Dermis blood vessel endothelial cell (primary cell): Measurements from ENCODE around the gene BAZ2B. TPM values are rescaled to one million over a fixed set of nuclear protein-coding genes. Genes with fewer than 3 reads are reported as not detected.

ENCODE experiments used
- DNase-seq: peaks from one replicate; pipeline ENCODE4 v3.0.0; 2010
- total RNA-seq: library from RNA; depleted of rRNA; stranded (reverse); fragments of >200 nt; gene quantifications from 2 replicates; pipeline ENCODE4 v1.2.3, GENCODE V29; 2014

Gene BAZ2B
- total RNA-seq, 1 donor from 2014 or later = 132 TPM

DNA sequence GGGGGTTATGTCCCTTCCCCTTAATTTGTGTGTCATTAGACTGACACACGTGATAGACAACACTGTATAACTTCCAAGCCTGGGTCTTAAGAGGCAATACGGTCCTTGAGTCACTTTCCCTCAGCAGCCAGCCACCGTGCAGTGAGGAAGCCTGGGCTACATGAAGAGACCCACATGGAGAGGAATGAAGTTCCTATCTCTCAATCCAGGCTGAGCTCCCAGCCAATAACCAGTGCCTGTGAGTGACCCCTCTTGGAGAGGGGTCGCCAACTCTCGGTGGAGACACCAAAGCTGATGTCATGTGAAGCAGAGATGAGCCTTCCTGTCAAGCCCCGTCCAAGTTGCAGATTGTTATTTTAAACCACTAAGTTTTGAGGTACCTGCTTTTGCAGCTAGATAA lies 324.2 kb downstream of the BAZ2B start:
- DNase-seq = no peak

DNA sequence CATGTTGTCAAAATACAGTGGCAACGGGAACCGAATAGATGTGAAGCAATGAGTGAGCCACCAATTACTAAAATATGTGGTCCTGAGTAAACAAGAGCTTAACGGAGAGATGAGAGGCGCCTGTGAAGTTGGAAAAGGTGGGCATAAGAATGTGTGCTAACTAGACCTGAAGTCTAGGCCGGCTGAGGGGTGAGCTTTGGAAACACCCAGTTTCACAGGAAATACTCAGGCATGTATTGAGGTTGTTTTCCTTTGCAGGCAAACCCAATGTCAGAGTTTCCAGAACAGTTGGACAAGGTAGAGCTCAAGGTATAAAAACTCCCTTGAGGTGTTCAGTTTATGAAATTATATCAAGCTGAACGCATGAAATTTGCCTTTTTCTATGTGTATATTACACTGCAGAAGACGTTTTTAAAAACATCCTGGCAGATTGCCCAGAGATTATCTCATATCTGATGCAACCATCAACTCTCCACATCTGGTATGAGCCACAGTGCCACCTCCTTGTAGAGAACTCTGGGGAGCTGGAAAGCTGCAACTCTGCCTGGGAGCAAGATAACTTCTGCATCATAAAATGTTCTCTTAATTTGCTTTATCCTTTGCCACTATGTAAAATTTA lies 325.9 kb downstream of the BAZ2B start:
- peak; percentile 58 for DNase-seq

DNA sequence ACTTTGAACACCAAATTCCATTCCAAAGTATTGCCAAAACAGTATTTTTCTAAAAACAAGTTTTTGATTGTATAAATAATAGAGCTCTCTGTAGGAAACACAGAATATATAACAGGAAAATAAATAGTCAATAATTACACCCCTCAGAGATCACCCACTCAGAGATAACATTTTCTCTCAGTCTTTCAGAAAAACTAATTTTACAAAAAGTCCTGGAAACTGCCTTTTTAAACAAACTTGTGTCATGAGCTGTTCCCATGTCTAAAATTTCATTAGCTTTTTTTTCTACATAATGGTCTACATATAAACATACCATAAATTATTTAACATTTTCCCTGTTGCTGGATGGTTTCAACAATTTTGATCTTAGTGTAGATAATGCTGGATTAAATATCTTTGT lies 328.6 kb downstream of the BAZ2B start:
- no peak for DNase-seq

DNA sequence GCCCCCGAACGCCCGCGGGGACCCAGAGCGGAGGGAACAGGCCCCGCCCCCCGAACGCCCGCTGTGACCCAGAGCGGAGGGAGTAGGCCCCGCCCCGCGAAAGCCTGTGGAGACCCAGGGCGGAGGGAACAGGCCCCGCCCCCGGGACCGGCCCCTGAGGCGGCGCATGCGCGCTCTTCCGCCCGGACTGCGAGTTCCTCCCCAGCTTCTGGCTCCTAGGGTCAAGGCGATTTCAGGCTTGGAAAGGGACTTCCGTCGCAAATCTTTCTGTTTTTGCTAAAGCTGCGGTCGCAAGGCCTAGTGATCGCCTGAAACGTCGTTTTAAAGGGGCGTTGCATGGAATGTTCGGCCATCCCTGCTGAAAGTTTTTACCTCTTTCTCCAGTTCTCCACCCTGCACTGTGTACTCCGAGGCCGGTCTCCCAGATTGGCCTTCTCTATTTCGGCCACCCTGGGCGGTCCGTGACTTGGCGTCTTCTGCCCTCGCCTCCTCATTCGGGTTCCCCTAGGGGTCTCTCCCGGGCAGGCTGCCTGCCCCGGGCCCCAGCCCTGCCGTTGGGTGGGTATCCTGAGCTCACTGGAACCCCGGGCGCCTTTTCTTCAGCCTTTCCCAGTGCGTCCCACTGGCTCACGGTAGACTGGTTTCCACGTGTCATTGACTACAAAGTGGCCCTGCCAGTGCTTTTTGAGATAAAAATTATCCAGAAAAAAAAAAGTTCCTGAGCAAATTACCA lies 329.5 kb downstream of the BAZ2B start:
- DNase-seq = peak; percentile 96

DNA sequence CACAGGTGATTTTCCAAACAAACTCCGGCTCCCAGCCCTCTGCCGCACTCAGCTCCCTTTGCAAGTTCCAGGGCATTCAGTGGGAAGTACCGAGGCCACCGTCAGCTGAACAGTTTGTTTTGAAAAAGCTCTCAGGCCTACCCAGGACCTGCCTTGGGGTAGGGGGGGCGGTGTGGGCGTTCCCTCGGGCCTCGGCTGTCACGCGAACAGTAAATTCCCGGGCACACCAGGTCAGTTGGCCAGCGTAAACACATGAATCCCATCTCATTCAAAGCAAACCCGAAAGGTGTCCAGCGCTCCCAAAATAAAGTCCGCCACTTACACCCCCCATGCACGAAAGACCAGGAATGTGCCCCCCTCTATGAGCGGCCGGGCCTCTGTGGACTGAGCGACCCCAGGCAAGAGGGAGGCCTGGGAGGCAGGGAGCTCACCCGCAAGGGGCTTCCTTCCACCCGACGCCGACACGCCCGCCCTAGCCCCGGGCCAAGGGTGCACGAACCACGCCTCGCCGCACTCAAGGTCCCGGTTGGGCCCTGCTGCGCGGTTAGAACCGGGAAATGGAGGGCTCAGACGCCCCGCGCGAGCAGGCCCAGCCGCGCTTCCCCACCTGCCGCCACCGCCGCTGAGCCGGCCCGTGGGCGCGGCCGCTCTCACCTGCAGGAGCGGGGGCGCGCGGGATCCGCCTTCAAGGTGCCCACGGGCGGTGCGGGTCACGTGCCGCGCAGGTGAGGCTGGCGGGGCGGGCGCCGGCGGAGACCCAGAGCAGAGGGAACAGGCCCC lies 330.2 kb downstream of the BAZ2B start, which contains the start of gene WDSUB1:
WDSUB1 (minus strand) TSS at position 775 of the 780 bp plus-strand sequence. CDS start 3,634 bp downstream, outside the sequence.
- DNase-seq = peak; percentile 74

DNA sequence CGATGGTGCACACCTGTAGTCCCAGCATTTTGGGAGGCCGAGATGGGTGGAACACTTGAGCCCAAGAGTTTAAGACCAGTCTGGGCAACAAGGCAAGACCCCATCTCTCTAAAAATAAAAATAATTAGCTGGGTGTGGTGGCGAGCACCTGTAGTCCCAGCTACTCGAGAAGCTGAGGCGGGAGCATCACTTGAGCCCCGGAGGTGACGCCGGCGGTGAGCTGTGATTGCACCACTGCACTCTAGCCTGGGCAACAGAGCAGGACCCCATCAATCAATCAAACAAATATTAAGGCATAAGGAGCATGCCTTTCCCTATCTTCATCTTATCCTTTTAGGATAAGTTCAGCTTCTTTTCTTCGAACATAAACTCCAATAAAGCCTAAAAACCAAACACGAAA lies 330.9 kb downstream of the BAZ2B start:
- DNase-seq = no peak

DNA sequence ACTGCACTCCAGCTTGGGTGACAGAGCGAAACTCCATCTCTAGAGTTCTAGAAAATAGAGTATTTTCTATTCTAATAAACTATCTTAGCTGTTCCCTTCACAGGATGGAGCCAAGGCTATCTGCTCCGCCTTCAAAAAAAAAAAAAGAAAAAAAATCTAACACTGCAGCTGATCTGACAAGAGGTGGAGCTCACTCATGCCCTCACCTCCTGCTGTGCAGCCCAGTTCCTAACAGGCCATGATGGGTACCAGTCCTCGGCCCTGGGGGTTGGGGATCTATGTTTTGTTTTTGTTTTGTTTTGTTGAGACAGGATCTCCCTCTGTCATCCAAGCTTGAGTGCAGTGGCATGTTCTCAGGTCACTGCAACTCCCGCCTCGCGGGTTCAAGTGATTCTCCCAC lies 332.8 kb downstream of the BAZ2B start:
- DNase-seq = no peak

DNA sequence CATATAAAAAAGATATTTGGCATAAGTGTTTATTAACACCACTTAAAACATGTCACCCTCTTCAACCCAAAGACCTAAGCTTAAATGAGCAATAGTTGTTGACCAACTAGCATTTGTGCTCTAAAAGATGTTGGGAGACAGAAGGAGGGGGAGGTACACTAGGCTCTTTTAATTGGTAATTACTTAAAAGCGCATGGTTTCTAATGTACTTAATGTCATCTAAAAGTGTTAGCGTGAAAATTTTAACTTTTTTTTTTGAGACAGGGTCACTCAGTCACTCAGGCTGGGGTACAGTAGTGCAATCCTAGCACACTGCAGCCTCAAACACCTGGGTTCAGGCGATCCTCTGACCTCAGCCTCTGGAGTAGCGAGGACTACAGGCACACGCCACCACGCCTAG lies 335.3 kb downstream of the BAZ2B start:
- DNase-seq = no peak

DNA sequence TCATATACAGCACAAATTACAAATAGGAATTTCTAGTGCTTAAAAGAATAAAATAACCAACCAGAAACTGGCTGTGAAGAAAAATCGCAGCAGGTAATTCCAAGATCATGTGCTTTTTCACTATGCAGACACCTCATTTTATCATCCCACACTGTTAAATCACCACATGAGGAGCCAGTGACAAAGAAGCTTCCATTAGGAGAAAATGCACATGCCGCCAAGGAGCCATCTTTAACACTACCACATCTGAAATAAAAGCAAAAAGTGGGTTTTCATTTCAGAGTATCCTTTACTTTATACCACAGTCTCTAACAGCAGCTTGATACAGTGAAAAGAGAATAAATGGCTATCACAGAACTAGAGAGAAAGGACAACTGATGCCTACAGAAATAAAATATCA lies 336.6 kb downstream of the BAZ2B start:
- DNase-seq = no peak

DNA sequence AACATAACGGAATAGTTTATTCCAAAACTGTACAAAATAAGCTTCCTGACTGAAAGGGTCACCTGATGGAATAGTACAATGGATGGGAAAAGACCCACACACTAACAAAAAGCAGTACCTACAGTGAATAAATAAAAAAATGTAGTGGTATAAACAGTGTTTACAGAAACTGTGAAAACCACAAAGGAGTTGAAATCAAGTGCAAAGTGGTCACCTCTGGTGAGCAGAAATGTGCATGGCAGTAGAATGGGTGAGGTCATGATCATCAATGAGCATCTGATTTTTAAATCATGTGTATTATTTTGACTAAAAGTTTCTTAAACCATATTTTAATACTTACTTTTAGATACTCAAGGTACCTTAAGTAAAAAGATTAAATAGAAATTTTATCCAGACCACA lies 341.2 kb downstream of the BAZ2B start:
- no peak for DNase-seq

DNA sequence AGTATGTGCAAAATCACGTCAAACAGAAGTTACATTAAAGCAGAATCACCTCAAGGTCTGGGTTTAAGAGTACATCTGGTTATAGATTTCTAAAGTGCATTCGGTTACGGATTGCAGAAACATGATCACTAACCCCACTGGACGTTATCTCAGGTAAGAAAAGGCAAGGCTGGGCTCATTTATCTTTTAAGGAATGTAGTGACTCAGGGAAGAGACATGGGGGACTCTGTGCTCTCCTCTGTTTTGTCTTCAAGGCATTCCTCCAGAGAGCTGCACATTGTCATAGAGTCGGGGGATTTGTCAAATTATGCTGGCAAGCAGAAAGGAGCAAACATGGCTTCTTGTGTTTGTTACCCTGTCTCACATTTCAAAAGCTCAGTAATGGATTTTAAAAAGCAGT lies 344.2 kb downstream of the BAZ2B start:
- DNase-seq = no peak

DNA sequence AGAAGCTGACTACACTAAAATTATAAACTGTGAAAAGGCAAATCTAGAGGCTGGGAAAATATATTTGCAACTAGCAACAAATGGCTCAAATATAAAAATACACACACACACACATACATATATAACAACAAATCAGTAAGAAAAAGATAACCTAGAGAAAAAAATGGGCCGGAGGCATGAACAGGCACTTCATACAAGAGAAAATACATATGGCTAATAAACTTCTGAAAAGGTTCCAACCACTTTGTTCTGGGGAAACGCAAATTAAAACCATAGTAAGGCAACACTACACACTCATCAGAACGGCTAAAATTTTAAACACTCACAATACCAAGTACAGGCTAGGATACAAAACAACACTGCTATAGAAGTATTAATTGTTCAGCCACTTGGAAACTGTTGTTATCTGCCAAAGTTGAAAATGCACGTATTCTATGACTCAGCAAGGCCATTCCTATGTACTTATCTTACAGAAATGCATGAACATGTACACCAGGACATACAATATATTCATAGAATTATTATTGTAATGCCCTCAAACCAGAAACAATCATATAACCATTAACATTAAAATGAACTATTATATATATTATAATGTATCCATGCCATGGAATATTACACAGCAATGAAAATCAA lies 345.5 kb downstream of the BAZ2B start:
- DNase-seq = no peak

Other genes starting within 250 kb of the BAZ2B start
- 174 and 193 TPM in 2 replicates for gene MARCHF7, start 96.0 kb upstream of the BAZ2B start, total RNA-seq
- 13.4 and 19.2 TPM in 2 replicates for gene CD302, start 181.7 kb upstream of the BAZ2B start, total RNA-seq